Endothelial cell of umbilical vein (primary cell): ENCODE measurements around the gene TMEM92. TPM values are rescaled to one million over a fixed set of nuclear protein-coding genes. Genes with fewer than 3 reads are reported as not detected.

ENCODE experiments used
- BruUV-seq: library from RNA; stranded (reverse); fragments of 400-500 nt; replicated peaks from 2 replicates; lab custom pipeline; 2021; lab: Mats Ljungman, UMichigan
- CTCF ChIA-PET: fragments of 300-600, 350-600 bp; sonication (Branson Sonifier 250); formaldehyde crosslinking; loops from one replicate; lab custom pipeline; 2021; ENCODE audit warnings: antibody characterized with exemption, inconsistent platforms; lab: Charles Lee
- POLR2A ChIA-PET: fragments of 300-600, 350-600 bp; sonication (Branson Sonifier 250); formaldehyde crosslinking; loops from one replicate; lab custom pipeline; 2021; ENCODE audit warnings: antibody characterized with exemption, inconsistent platforms; lab: Charles Lee
- DNase-seq: peaks from one replicate; pipeline ENCODE4 v3.0.0-alpha.2; 2011; ENCODE audit warnings: low read depth, low spot score
- FAIRE-seq: peaks from 2 replicates; lab custom pipeline; 2011; peaks lifted over from hg19 to GRCh38; lab: Jason Lieb, UNC
- H2AFZ ChIP-seq: 2 replicates; pipeline ENCODE4 v1.6.0; 2012; ENCODE audit warnings: low read depth, low read length, control low read depth, inconsistent platforms
- H3K27ac ChIP-seq: 2 replicates; pipeline ENCODE4 v1.5.1; 2011; ENCODE audit warnings: low read depth, mild to moderate bottlenecking, control low read depth, low read length, moderate library complexity; ENCODE audit not compliant: insufficient read depth
- H3K27me3 ChIP-seq, 2 experiments: 2 replicates each; pipeline versions ENCODE4 v1.6.0 to v1.6.1; 2011; ENCODE audit warnings: low read length in 2 of 2, mixed read lengths in 1 of 2; ENCODE audit not compliant: control insufficient read depth in 2 of 2, insufficient read depth in 2 of 2
- H3K36me3 ChIP-seq, 2 experiments: 2 replicates in 1 of 2; 3 replicates in 1 of 2; pipeline ENCODE4 v1.5.1; 2011; ENCODE audit warnings: low read length in 2 of 2, mild to moderate bottlenecking in 1 of 2, moderate library complexity in 1 of 2; ENCODE audit not compliant: control insufficient read depth in 2 of 2, insufficient read depth in 2 of 2; ENCODE audit errors: extremely low read depth in 1 of 2
- H3K4me1 ChIP-seq: 3 replicates; pipeline ENCODE4 v1.5.1; 2011; ENCODE audit warnings: mild to moderate bottlenecking, low read length; ENCODE audit not compliant: control insufficient read depth, insufficient read depth; ENCODE audit errors: extremely low read depth
- H3K4me2 ChIP-seq: 2 replicates; pipeline ENCODE4 v1.6.1; 2011; ENCODE audit warnings: low read length, control low read depth, mixed read lengths; ENCODE audit not compliant: insufficient read depth
- H3K4me3 ChIP-seq, 3 experiments: fragments of 200-600 bp in 1 of 3; sonication (generic), shearing (Covaris generic) in 1 of 3; replicated peaks in 1 of 3; 2 replicates each; pipeline ENCODE4 v1.5.1; 2011 to 2016; ENCODE audit warnings: control low read depth in 3 of 3, low read length in 3 of 3, mild to moderate bottlenecking in 2 of 3, inconsistent platforms in 1 of 3, low read depth in 1 of 3, moderate library complexity in 1 of 3; ENCODE audit not compliant: insufficient read depth in 1 of 3
- H3K79me2 ChIP-seq: 2 replicates; pipeline ENCODE4 v1.6.0; 2012; ENCODE audit warnings: low read length, inconsistent platforms; ENCODE audit not compliant: control insufficient read depth, insufficient read depth
- H3K9ac ChIP-seq: replicated peaks from 2 replicates; pipeline ENCODE3; 2011; ENCODE audit warnings: low read length, control low read depth; ENCODE audit not compliant: insufficient read depth; ENCODE audit errors: extremely low read depth
- H3K9me1 ChIP-seq: replicated peaks from 3 replicates; pipeline ENCODE4 v1.6.0; 2011; ENCODE audit warnings: mild to moderate bottlenecking, low read length; ENCODE audit not compliant: control insufficient read depth, insufficient read depth; ENCODE audit errors: extremely low read depth
- H3K9me3 ChIP-seq: replicated peaks from 2 replicates; pipeline ENCODE4 v1.5.1; 2012; ENCODE audit warnings: low read length, inconsistent platforms; ENCODE audit not compliant: control insufficient read depth, insufficient read depth
- H4K20me1 ChIP-seq: replicated peaks from 2 replicates; pipeline ENCODE3; 2011; ENCODE audit warnings: mild to moderate bottlenecking, low read length; ENCODE audit not compliant: control insufficient read depth, insufficient read depth; ENCODE audit errors: extremely low read depth
- CTCF ChIP-seq, 2 donors: IDR thresholded peaks; 1 replicate in 1 of 2; 2 replicates in 1 of 2; pipeline ENCODE4 v1.5.1; 2011; ENCODE audit warnings: low read length in 2 of 2, mild to moderate bottlenecking in 2 of 2, moderate library complexity in 2 of 2, control low read depth in 1 of 2, inconsistent platforms in 1 of 2, low read depth in 1 of 2; ENCODE audit not compliant: insufficient read depth in 1 of 2; ENCODE audit errors: extremely low read depth in 1 of 2
- EZH2 ChIP-seq: IDR thresholded peaks from 2 replicates; pipeline ENCODE4 v1.6.1; 2012; ENCODE audit warnings: borderline replicate concordance, low read depth, mild to moderate bottlenecking, moderate library complexity, low read length, inconsistent platforms; ENCODE audit not compliant: severe bottlenecking
- FOS ChIP-seq: IDR thresholded peaks from 2 replicates; pipeline ENCODE4 v1.6.1; 2011; ENCODE audit warnings: mild to moderate bottlenecking, low read length, moderate library complexity, borderline replicate concordance; ENCODE audit not compliant: insufficient read depth
- GATA2 ChIP-seq: IDR thresholded peaks from 2 replicates; pipeline ENCODE4 v1.7.0; 2011; ENCODE audit warnings: low read depth, mild to moderate bottlenecking, moderate library complexity, mixed read lengths, low read length; ENCODE audit not compliant: insufficient read length, insufficient read depth
- JUN ChIP-seq: IDR thresholded peaks from 2 replicates; pipeline ENCODE4 v1.6.1; 2011; ENCODE audit warnings: borderline replicate concordance, low read depth; ENCODE audit not compliant: insufficient read length, insufficient read depth
- MAX ChIP-seq: IDR thresholded peaks from 2 replicates; pipeline ENCODE4 v1.6.1; 2011; ENCODE audit not compliant: insufficient read depth, insufficient read length
- MYC ChIP-seq: IDR thresholded peaks from one replicate; pipeline ENCODE4 v1.6.1; 2011; ENCODE audit warnings: mild to moderate bottlenecking, low read depth, low read length
- POLR2A ChIP-seq: IDR thresholded peaks from 2 replicates; pipeline ENCODE4 v1.6.1; 2012; ENCODE audit warnings: low read depth, mild to moderate bottlenecking, control low read depth, low read length
- POLR2AphosphoS5 ChIP-seq: IDR thresholded peaks from 2 replicates; pipeline ENCODE4 v1.6.1; 2012; ENCODE audit warnings: low read depth, mild to moderate bottlenecking, control low read depth, low read length, moderate library complexity; ENCODE audit not compliant: insufficient read depth
- dilution Hi-C: fragments of 300-500 bp; cut with MboI; formaldehyde crosslinking; loops from one replicate; pipeline ENCODE4 v1.15.0; 2019; ENCODE audit warnings: low sequenced_read_pairs; ENCODE audit not compliant: extremely low pct_ligation_motif_present
- intact Hi-C: fragments of 100-400 bp; cut with micrococcal nuclease; formaldehyde crosslinking; loops from one replicate; pipeline ENCODE4 v1.10.0; 2022
- polyA plus RNA-seq, 4 experiments: library from polyadenylated mRNA; depleted of rRNA in 3 of 4; stranded (reverse) in 3 of 4; unstranded in 1 of 4; fragments of >200 nt; gene quantifications; 2 replicates each; pipeline versions ENCODE4 v1.2.1 to v1.2.3, GENCODE V29; 2011 to 2012; ENCODE audit warnings: missing spikeins in 1 of 4
- total RNA-seq: library from RNA; stranded (reverse); gene quantifications from 2 replicates; pipeline ENCODE4 v1.2.3, GENCODE V29; 2021

Gene TMEM92
- total and polyA plus RNA-seq, 2 donors (not counting 3 experiments of a cell fraction or from before 2014, with no cell fraction given) = 0.03 TPM; not detected in 1

- H3K4me3 ChIP-seq = no peak overlapping the region
- intact Hi-C loops (no loop called here), dilution Hi-C loops (no loop called here)
- no peak for DNase-seq
- POLR2A ChIA-PET = no interaction called here
- CTCF ChIA-PET = interaction anchor here (0.8 to 11.7 kb wide), 8 partner anchors 17 to 198 kb away, joined by 3 to 390 read pairs (median 8); partner anchors contain the start of genes COL1A1 and SAMD14
- H3K9me1 ChIP-seq = no peaks in the 10 kb centered on the region
- H3K9ac ChIP-seq = no peak overlapping the region
- no peaks in the 10 kb centered on the region for H3K79me2 ChIP-seq
- peaks cover 15% of the 10 kb centered on the region for H3K4me1 ChIP-seq
- no peaks in the 10 kb centered on the region for H3K27me3 ChIP-seq
- FAIRE-seq = no peak
- H3K9me3 ChIP-seq = no peaks in the 10 kb centered on the region
- BruUV-seq = no TSS peak
- no peak overlapping the region for H3K4me2 ChIP-seq
- H4K20me1 ChIP-seq = no peaks in the 10 kb centered on the region
- H3K36me3 ChIP-seq = no peaks in the 10 kb centered on the region
- TF ChIP-seq FOS (no peak), CTCF (IDR thresholded peaks at IDR 0.05; ENCODE audit: extremely low read depth in 1 of 2, insufficient read depth in 1 of 2, low read depth in 1 of 2, low read length in 2 of 2) (no peak), POLR2AphosphoS5 (no peak), JUN (no peak), MAX (no peak), MYC (no peak), GATA2 (no peak), POLR2A (no peak), EZH2 (no peak)
- no peak overlapping the region for H2AFZ ChIP-seq
- no peak overlapping the region for H3K27ac ChIP-seq
These were observed 18.2 kb downstream of the TMEM92 start for GRCh38 chr17:50292465-50292864.
